Natural killer cell (primary cell): ENCODE results near the gene AICDA. TPM values are rescaled to one million over a fixed set of nuclear protein-coding genes. Genes with fewer than 3 reads are reported as not detected.
A peak's percentile ranks its signal among the peaks of the same experiment; 100 is the strongest.

Source experiments
- ATAC-seq, 3 donors: fragments of 150-1000 bp in 2 of 3; fragments of 200-7000 bp in 1 of 3; cut with Tn5 transposase; 1 replicate in 1 of 3; 2 replicates in 2 of 3; pipeline ENCODE4 v1.10.0; 2021; ENCODE audit warnings: mild to moderate bottlenecking in 2 of 3, moderate library complexity in 2 of 3
- DNase-seq, 2 donors: peaks; one replicate each; pipeline versions ENCODE4 v3.0.0 to v3.0.0-alpha.2; 2013 to 2021; ENCODE audit warnings: mixed read lengths in 1 of 2
- H3K27ac ChIP-seq: one replicate; pipeline ENCODE4 v1.5.1; 2013; ENCODE audit warnings: mild to moderate bottlenecking, low read length
- H3K27me3 ChIP-seq: one replicate; pipeline ENCODE4 v1.6.1; 2013; ENCODE audit warnings: low read length; ENCODE audit not compliant: control insufficient read depth, insufficient read depth
- H3K36me3 ChIP-seq: one replicate; pipeline ENCODE4 v1.6.1; 2013; ENCODE audit warnings: low read length; ENCODE audit not compliant: control insufficient read depth, insufficient read depth
- H3K4me1 ChIP-seq: one replicate; pipeline ENCODE4 v1.6.1; 2013; ENCODE audit warnings: low read length; ENCODE audit not compliant: control insufficient read depth, insufficient read depth
- H3K4me3 ChIP-seq: one replicate; pipeline ENCODE4 v1.5.1; 2013; ENCODE audit warnings: low read length
- H3K9me3 ChIP-seq: one replicate; pipeline ENCODE4 v1.6.1; 2013; ENCODE audit warnings: low read length; ENCODE audit not compliant: control insufficient read depth, insufficient read depth
- H3K27ac Mint-ChIP-seq, 2 donors: one replicate each; pipeline ENCODE4 v1.8.0; 2022; ENCODE audit warnings: mild to moderate bottlenecking in 2 of 2, mixed read lengths in 2 of 2, moderate library complexity in 1 of 2
- H3K27me3 Mint-ChIP-seq, 2 donors: one replicate each; pipeline ENCODE4 v1.8.0; 2022; ENCODE audit warnings: low read depth in 2 of 2, mixed read lengths in 2 of 2
- H3K36me3 Mint-ChIP-seq: one replicate; pipeline ENCODE4 v1.8.0; 2022; ENCODE audit warnings: mixed read lengths
- H3K4me1 Mint-ChIP-seq, 2 donors: one replicate each; pipeline ENCODE4 v1.8.0; 2022; ENCODE audit warnings: mixed read lengths in 2 of 2
- H3K4me3 Mint-ChIP-seq: one replicate; pipeline ENCODE4 v1.8.0; 2022; ENCODE audit warnings: mild to moderate bottlenecking, moderate library complexity, mixed read lengths
- H3K9me3 Mint-ChIP-seq, 2 donors: one replicate each; pipeline ENCODE4 v1.8.0; 2022; ENCODE audit warnings: mixed read lengths in 2 of 2
- CTCF ChIP-seq: fragments of 200-600 bp; IDR thresholded peaks from one replicate; pipeline ENCODE4 v1.8.0; 2022; ENCODE audit warnings: antibody characterized with exemption
- WGBS: methylation state at CpG from one replicate; pipeline ENCODE4 v1.1.7; 2013; ENCODE audit warnings: missing lambda C conversion rate; ENCODE audit not compliant: insufficient coverage; 5-methylcytosine and 5-hydroxymethylcytosine counted together
- intact Hi-C: fragments of 100-400 bp; cut with micrococcal nuclease; formaldehyde crosslinking; loops from one replicate; pipeline ENCODE4 v1.14.2; 2022
- total RNA-seq, 4 donors: library from RNA; stranded (reverse); fragments of 120-200 nt in 1 of 4; gene quantifications; one replicate each; pipeline versions ENCODE4 v1.2.3 to v1.2.4, GENCODE V29; 2013 to 2022

Gene AICDA
- total RNA-seq, 3 donors from 2014 or later (not counting 1 experiment from before 2014, with no cell fraction given): not detected

- Histone ChIP-seq H3K4me3 (no peak overlapping the region), H3K27ac (no peak overlapping the region), H3K4me1 (no peaks in the 10 kb centered on the region), H3K9me3 (no peaks in the 10 kb centered on the region), H3K27me3 (no peaks in the 10 kb centered on the region), H3K36me3 (no peaks in the 10 kb centered on the region)
- peaks cover 3 to 10% of the 10 kb centered on the region in 2 donors for H3K27me3 Mint-ChIP-seq
- no peak overlapping the region for H3K4me3 Mint-ChIP-seq
- DNase-seq: no peak
- no peaks in the 10 kb centered on the region for H3K36me3 Mint-ChIP-seq
- H3K27ac Mint-ChIP-seq: no peak overlapping the region
- ATAC-seq: no peak
- H3K9me3 Mint-ChIP-seq: no peaks in the 10 kb centered on the region
- no peaks in the 10 kb centered on the region for H3K4me1 Mint-ChIP-seq
- intact Hi-C loops: no loop called here
- 92% methylated on average over 6 of the region's 6 CpGs for WGBS
- no peak for TF ChIP-seq CTCF
Measured at GRCh38 chr12:8655421-8655820, 42.8 kb upstream of the AICDA start.

- H3K4me3 Mint-ChIP-seq: no peak overlapping the region
Measured at GRCh38 chr12:8648576-8649205, 36.0 kb upstream of the AICDA start.

GRCh38 chr12:8647968-8648367 is 35.3 kb upstream of the AICDA start:
- Histone ChIP-seq H3K9me3 (no peaks in the 10 kb centered on the region), H3K4me3 (no peak overlapping the region), H3K36me3 (no peaks in the 10 kb centered on the region), H3K4me1 (peaks cover 17% of the 10 kb centered on the region), H3K27ac (no peak overlapping the region), H3K27me3 (no peaks in the 10 kb centered on the region)
- 96% methylated on average over 4 of the region's 5 CpGs for WGBS
- H3K4me1 Mint-ChIP-seq: peaks cover 18 to 20% of the 10 kb centered on the region in 2 donors
- ATAC-seq: no peak
- no peaks in the 10 kb centered on the region for H3K9me3 Mint-ChIP-seq
- no peak overlapping the region for H3K4me3 Mint-ChIP-seq
- H3K36me3 Mint-ChIP-seq: no peaks in the 10 kb centered on the region
- no peak for DNase-seq
- intact Hi-C loops: no loop called here
- TF ChIP-seq CTCF: no peak
- H3K27ac Mint-ChIP-seq: no peak overlapping the region
- H3K27me3 Mint-ChIP-seq: peaks cover 12 to 26% of the 10 kb centered on the region in 2 donors

More at GRCh38 chr12:8648576-8649205, 36.0 kb upstream of the AICDA start:
- intact Hi-C loops: no loop called here
- ATAC-seq: peak in 1 of 3 donors; percentile 45
- H3K4me3 ChIP-seq: no peak overlapping the region
- H3K4me1 ChIP-seq: peaks cover 17% of the 10 kb centered on the region
- Mint-ChIP-seq H3K27me3 (peaks cover 17 to 26% of the 10 kb centered on the region in 2 donors), H3K4me1 (peaks cover 18 to 20% of the 10 kb centered on the region in 2 donors), H3K27ac (no peak overlapping the region), H3K36me3 (no peaks in the 10 kb centered on the region), H3K9me3 (no peaks in the 10 kb centered on the region)
- no peaks in the 10 kb centered on the region for H3K27me3 ChIP-seq
- DNase-seq: peak in 1 of 2 donors; percentile 23
- H3K27ac ChIP-seq: no peak overlapping the region
- no peak for TF ChIP-seq CTCF
- H3K36me3 ChIP-seq: no peaks in the 10 kb centered on the region
- WGBS: 44% methylated on average over 7 of the region's 8 CpGs
- no peaks in the 10 kb centered on the region for H3K9me3 ChIP-seq
